A172 (cell line): ENCODE measurements around the gene TAGAP. TPM values are rescaled to one million over a fixed set of nuclear protein-coding genes. Genes with fewer than 3 reads are reported as not detected.

ENCODE experiments used
- DNase-seq: peaks from one replicate; pipeline ENCODE4 v3.0.0-alpha.2; 2015; ENCODE audit warnings: low spot score
- total RNA-seq: library from RNA; depleted of rRNA; stranded (reverse); fragments of >200 nt; shearing (Covaris generic); gene quantifications from 2 replicates; pipeline ENCODE4 v1.2.3, GENCODE V29; 2014

The TAGAP gene
- total RNA-seq, 1 experiment from 2014 or later, result not detected

DNA sequence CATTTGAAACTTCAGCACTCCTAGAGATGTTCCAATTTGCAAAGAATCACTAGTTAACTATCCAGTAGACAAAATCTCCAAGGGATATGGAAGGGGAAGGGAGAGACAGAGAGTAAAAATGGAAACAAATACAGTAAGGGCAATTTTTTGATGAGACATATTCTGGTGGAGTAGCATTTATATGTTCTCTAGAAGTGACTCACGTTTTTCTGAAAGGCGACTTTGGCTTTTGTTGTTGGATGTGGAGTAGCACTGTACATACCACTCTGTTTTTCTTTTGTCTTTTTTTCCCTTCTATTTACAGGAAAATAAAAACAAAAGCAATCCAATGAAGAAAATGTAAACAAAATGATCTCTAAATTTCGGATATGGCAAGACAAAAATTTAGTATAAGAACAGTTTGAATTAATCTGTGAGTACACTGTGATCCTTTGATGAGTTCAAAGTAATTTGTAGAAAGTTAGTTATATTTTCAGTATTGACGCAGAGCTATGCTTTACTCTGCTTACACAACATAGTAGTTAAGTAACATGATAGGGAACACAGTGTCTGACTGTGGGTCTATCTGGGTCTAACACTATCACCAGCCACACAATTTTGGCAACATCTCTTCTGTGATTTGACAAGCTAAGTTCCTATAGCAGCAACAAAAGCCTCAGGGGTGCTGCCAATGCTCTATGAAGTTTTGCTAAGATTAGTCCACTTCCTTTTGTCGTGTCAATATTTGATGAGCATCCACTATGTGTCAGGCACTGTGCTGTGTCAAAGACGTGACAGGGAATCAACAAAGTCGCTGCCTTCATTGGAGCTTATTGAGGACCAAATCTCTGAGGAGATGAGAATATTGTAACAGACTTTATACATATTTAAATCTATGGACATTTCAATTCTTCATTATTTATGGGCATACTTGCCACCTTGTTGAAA, 27.3 kb upstream of the TAGAP start:
- no peak for DNase-seq

DNA sequence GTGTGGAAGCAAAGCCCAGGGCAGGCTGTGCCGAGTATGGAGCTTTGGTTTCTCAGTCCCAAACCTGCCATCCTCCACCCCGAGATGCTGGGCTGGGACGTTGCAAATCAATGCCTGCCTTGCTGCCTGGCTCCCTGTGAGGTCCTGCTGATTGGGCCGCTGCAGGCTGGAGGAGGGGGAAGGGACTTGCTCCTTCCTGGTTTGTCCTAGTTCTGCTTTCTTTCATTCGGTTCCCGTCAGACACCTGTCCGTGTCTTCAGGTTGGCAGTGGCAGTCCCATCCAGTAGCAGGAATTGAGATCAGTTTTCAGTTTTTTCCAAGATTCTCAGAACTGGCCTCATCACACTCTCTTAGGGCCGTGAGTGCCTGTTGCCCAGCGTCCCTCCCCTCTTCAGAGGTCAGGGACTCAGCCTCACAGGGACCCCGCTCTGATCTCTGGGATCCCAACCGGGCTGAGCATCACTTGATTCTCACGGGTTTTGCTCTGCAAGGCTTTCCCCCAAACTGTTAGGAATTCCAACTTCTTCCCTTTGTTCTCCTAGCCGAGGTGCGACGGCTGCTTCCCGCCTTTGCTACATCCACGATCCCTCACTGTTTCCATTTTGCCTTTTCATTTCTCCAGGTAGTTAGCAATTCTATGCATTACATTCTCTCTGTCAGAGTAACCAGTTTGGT, 24.2 kb upstream of the TAGAP start:
- no peak for DNase-seq

DNA sequence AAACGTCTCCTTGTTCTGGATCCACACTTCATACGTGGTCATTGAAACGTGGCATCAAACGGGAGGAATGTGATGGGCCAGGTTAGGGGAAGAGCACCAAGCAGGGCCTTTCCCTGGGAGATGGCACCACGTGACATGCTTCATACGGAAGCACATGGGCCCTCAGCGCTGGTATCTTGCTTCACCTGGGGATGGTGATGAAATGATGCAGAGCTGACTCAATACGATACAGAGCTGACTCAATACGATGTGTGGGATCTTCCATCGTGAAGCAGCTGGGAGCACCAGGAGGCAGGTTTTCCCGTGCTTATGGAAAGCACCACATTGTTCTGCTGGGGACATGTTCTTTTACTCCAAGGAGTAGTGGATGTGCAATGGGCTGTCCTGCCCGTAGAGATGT, 22.5 kb upstream of the TAGAP start:
- no peak for DNase-seq

DNA sequence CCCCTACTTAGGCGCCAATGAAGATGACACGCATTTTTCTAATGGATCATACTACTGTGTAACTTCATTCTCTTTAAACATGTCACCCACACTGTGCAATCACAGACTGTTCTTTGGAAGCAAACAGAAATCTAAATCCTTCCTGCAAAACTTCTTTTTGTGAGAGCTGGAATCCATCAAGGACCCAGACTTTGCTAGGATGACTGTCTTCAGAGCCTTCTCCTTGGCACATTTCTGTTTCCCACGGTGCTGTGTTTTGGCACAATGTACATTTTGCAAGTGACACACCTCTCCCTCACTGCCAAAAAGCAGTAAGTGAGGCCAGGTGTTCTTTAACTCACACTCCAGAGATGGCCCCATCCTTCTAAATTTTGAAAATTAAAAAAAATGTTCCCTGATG, 21.7 kb upstream of the TAGAP start:
- no peak for DNase-seq

DNA sequence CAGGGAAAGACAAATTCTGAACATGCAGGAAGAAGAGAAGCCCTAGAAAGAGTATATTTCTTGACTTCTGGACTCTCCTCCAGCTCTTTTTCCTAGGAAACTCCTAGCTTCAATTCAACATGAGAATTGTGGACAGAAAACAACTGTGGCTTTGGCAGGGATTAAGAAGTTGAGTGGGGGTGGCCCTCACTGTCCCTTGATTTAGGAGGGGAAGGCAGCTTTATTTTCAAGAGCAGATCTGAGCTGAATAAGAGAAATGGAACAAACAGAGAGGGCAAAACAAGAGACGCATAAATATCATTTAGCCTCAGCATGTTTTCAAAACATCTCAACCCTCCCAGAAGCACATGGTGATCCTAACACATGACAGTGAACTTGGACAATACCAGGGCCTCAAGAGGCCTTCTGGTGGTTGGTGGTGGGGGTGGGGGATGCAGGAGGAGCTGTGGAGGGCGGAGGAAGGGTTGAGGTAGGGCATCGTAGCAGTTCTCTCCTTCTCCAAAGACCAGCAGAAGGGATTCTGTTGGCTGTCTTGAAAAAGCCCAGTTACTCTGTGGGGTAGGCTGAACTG, 21.1 kb upstream of the TAGAP start:
- DNase-seq, result no peak

DNA sequence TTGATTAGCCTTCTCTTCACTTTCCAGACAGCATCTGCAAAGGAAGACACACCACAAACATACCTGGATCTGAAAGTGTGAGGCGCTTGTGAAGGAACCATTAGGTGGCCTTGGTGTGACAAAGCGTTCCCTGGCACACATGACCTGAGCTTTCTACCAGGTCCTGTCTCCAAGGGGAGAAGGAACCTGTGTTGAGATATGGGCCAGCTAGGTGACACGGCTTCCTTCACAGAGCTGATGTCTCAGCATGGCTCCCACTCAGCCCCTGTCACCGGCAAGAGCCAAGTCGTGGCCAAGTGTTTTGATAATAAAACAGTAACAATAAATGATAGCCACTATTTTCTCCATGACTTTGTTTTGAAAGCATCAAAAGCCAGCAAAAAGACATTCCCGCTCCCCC, 20.3 kb upstream of the TAGAP start:
- no peak for DNase-seq

DNA sequence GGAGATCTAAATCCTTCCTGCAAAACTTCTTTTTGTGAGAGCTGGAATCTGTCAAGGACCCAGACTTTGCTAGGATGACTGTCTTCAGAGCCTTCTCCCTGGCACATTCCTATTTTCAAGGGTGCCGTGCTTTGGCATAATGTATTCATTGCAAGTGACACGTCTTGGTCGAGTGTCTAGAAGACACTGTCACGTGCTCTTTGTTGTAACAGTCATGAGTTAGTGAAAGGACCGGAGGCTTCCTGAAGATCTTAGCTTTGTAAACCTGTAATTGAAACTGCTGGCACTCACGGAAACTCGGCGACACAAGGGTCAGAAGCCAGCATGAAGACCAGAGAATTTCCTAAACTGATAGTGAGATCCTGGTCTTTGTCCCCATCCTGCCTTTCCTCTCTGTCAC, 19.7 kb upstream of the TAGAP start:
- DNase-seq, result no peak

DNA sequence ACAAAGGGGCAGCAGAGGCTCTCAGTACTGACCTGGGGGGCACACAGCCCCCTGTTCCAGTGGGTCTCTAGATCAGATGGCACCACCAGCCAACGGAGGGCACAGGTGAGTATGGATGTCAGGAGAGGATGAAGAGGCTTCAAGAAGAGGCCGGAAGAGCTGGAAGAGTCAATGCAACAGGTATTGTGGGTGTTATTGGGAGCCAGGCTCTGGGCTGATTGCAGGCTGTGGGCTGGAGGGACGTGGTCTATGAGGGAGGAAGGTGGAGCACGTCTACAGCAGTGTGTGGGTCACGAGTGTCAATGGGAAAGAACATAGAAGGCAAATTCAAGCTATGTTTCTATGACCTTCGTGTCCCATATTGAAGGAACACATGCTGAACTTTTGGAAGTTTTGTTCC, 18.8 kb upstream of the TAGAP start:
- no peak for DNase-seq

DNA sequence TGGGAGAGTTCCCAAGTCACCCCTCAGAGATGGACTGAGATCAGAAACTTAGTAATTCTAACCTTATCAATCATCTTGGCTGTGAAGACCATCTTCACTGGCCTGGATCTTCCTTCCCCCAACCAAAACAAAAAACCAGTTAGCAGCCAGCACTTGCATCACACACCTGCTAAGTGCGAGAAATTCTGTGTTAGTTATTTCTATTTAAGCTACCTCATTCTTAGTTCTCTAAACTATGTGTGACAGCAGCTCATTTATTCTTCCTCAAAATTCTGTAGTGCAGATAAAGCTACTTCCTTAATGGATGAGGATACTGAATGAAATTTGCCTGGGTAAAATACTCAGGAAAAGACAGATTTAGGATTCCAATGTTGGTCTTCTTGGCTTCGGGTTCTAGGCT, 18.2 kb upstream of the TAGAP start:
- no peak for DNase-seq

DNA sequence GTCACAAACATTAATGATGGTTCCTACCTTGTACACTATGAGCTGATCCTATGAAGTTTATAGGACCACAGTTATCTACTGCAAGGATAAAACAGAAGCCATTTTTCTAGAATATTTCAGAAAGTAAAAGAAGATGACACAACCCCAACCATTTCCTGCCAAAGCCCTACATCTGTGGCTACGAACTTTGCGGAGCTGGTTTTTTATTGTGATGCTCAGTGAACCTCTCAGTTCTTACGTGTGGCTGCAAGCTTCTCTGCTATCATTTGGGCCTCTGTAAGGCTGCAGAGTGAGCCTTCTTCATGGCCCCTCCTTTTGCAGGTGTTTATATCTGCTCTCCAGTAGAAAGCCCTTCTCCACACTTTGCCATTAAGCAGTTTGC, 17.8 kb upstream of the TAGAP start:
- no peak for DNase-seq

DNA sequence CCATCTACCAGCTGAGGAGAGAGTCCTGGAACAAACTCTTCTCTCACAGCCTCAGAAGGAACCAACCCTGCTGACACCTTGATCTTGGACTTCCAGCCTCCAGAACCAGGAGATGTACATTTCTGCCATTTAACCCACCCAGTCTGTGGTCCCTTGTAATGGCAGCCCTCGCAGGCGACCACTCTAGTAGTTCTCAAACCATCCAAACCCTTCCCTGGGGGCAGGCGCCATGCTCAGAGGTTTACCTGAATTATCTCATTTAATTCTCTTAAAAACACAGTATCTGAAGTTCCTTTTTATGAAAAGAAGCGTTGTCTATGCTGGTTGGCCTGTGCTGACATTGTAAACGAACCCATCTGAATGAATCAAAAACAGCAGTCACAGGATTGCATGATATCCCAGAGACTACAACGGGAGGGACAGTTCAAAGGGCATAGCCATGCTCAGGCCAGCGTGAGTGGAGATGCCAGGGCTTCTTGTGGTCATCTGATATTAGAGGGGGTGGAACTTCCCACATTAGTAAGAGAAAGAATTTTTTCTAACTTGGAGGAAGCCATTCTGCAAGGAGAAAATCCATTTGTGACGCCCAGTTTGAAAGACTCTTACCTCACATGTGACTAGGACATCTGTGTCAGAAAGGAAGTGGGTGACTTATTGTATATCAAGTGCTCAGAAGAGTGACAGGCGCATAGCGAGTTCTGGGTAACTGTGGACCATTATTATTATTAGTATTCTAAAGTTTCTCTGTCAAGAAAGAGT, 17.2 kb upstream of the TAGAP start:
- DNase-seq, result no peak

DNA sequence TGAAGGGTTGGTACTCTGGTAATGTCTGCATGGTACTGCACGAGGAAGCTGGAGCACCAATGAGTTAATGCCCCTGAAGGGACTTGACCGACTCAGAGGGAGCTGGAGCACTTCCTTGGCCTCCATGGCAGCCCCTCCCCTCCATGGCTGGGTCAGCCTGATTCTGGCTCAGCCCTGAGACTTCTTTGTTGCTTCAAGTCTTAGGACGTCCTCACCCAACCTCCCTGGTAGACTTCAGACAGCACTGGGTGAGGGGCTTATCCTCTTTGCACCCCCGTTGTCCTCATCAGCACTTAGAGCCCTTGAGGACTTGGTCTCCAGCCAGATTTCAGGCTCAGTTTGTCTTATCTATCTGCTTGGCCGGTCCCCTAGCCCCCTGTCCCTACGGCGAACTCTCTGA, 16.4 kb upstream of the TAGAP start:
- no peak for DNase-seq

DNA sequence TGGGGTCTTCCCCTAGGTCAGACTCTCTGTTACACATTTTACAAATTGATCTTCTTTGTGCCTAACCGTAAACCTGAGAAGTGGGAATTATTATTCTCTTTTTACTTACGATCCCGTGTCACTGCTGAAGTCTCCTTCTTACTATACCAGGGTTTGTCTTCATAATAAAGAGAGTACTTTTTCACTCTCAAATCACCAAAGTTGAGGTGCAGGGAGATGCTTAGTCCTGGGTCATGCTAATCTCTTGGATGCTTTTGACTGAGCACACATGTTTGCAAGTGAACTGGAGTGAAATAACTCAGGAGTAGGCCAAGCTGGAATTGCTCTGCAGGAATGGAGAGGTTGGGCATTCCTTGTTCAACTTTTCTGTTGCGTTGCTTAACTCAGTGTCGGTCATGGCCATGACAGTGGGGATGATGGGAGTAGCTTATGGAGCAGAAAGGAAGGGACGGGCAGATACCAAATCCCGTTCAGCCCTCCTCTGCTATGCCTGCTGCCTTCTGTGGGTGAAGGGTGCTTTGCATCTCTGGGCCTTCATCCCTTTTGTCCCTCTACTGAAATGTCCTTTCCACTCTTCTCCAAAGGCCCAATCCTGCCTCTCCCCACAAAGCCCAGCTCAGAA, 15.2 kb upstream of the TAGAP start:
- DNase-seq, result no peak

DNA sequence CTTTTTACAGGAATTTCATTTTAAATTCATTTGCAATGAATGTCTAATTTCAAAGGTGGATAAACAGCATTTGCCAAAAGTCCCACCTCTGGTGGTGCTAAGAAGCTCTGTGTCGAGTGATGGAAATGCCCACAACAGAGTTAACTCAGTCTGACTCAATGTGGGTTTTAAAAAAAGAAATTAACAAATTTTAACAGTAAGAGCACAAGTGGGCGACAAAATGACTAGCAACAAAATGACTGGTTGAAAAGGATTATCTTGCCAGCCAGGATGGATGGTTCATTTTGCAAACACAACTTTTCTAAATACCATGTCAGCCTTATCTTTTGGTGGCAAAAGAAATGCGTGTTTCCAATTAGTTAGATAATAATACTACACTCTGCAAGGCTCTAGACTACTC, 14.3 kb upstream of the TAGAP start:
- no peak for DNase-seq

DNA sequence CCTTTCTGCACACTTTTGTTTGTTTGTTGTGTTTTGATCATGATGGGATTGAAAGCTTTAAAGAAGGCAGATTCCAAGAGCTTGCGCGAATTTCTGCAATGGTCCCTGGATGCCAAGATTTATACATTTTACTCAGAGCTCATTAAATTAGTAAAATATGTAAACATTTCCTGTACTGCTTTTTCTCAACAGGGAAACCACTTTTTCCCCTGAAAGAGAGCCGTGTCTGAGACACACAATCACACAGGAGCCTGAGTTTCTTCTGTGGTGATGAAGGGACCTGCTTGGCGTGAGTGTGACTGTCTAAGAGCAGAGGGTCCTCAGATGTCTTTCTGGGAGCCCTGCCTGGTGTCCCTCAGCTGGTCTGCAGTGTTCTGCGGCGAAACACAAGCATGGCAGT, 12.1 kb upstream of the TAGAP start:
- DNase-seq, result no peak

DNA sequence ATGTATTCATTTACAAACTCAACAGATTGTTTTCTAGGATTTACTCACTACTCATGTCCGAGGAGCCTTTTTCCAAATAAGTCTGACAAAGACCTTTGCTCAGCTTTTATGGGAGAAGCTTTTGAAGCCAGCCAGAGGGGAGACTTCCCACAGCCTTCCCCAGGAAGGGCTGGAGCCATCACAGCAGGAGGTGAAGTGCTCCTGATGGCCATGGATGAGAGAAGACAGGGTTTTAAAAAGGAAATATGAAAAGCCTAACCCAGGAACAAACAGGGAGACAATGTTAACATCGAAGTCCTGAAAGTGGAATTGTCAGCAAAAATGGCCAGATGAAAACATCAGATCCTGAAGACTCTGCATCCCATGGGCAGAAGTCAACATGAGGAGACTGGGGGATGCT, 11.6 kb upstream of the TAGAP start:
- no peak for DNase-seq

DNA sequence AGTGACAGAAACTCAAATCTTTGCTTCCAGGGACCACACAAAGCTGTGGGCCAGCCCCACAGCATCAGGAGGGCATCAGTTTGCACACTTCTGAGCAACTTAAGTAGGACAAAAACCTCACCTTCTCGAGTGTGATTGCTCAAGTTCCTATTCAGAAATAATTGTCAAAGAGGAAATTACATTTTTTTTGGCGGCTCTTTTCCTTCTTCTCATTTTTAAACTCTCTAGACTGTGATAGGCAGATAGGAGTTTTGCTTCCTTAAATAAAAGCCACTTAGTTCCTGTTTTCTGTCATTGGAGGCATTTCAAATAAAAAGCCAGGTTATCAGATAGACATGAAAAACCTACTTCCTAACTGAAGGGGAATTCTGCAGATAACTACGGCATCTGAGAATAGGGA, 11.2 kb upstream of the TAGAP start:
- no peak for DNase-seq

DNA sequence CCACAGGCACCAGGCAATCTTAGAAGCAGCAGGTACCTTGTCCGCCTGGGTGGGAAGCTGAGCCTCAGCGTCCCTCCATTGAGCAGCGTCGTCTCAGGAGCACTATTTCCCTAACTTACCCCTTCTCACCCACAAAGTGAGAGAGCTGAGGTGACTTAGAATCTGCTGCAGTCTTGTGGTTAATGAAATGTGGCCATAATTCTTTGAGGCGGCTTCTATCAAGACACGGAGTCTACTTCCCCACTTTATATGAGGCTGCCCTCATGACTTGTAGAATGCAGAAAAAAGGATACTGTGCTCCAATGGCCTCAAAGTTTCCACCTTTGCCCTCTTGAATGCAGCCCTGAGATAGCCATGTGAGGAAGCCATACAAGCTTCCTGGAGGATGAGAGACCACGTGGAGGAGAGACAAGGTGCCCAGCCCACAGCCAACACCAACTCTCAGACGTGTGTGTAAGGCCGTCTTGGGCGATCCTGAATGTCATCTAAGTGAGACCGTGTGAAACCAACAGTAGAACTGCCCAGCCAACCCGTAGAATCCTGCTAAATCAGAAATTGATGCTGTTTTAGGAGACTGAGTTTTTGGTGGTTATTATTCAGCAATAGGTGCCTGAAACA, 9.1 kb upstream of the TAGAP start:
- DNase-seq, result no peak

DNA sequence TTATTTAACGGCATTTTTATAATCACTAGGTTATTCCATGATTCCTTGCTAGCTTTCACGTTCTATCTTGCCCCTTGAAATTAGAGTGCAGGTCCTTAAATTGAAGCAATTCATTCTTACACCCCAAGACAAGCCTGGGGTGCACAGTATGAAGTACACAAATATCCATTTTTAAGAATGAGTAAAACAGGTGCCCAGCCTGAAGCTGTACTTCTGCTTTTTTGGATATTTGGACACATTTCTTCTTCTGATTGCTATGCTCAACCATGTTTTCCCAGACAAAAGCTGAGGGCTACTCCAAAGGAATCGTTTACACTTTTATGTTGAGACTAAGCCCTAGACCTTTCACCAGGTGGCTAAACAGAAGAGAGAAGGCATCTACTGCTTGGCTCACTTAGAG, 7.9 kb upstream of the TAGAP start:
- no peak for DNase-seq

DNA sequence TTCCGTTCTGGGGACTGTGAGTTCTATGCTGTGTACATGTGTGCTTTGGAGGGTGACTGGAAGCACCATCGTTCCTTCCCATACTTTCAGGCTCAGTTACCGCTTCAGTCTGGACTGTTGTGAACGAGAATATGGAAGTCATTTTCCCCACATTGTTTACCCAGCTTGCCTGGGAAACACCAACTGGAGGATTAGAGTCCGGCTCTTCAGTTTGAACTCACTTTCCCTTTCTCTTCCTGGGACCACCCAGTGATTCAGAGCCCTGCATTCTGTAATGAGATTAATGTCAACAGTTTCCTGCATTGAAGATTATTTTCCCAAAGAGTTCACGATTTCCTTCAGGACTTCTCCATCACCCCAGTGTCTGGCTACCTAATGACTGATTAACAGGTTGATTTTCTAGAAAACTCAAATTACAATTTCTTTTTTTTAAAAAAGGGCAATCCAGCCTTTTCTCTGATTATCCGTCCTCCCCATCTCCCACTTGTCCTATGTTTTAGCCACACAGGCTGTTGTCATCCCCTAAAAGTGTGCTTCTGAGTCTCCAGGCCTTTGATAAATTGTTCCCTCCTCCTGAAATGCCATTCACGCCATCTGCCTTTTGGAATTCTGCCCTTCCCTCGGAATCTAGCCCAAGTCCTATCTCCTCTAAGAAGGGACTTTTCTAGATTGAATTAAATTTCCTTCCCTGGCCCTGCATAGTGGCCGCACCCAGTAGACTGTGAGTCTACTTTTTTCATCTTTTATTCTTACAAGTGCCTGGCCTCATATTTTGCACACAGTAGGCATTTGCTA, 3.3 kb upstream of the TAGAP start:
- DNase-seq, result no peak

DNA sequence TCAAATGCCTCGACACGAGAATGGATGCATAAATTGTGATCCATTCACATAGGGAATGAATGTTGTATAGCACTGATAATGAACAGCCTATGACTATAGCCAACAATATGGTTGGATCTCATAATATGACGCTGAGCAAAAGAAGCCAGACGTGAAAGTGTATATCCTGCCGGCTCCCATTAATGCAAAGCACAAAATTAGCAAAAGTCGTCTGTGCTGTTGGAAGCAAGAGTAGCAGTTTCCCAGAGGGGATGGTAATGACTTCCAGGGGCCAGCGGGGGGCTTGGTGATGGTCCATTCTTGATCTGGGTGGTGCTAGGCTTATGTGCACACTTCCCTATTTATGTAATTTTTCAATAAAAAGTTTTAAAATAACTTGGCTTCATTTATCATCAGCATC, 1.0 kb upstream of the TAGAP start:
- DNase-seq, result no peak
